ENCODE measurements around the gene PSMD2. TPM values are rescaled to one million over a fixed set of nuclear protein-coding genes. Genes with fewer than 3 reads are reported as not detected.

The PSMD2 gene
- total RNA-seq, 1 donor from 2014 or later = 108 TPM

DNA sequence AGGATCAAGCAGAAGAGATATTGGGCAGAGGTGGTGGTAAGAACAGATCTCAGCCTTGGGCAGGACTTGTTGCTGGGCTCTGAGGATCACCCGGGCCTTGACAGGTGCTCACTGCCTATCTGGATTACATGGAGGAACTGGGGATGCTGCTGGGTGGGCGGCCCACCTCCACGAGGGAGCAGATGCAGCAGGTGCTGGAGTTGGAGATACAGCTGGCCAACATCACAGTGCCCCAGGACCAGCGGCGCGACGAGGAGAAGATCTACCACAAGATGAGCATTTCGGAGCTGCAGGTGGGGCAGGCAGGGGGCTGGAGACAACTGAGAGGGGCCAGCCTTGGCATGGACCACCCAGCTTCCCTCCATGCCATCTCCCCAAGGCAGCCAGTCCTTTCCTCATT is 15.4 kb upstream of the PSMD2 start:
- Histone ChIP-seq H3K27ac (no peak overlapping the region), H3K27me3 (no peaks in the 10 kb centered on the region), H3K9me3 (no peaks in the 10 kb centered on the region), H3K4me3 (no peak overlapping the region), H3K36me3 (no peaks in the 10 kb centered on the region), H3K4me1 (no peaks in the 10 kb centered on the region)
- TF ChIP-seq POLR2A (IDR thresholded peaks at IDR 0.05) (no peak), POLR2AphosphoS5 (IDR thresholded peaks at IDR 0.05; ENCODE audit: insufficient read depth in 1 of 2, low read depth in 1 of 2) (no peak)
- TF ChIP-seq, protein P1, sequence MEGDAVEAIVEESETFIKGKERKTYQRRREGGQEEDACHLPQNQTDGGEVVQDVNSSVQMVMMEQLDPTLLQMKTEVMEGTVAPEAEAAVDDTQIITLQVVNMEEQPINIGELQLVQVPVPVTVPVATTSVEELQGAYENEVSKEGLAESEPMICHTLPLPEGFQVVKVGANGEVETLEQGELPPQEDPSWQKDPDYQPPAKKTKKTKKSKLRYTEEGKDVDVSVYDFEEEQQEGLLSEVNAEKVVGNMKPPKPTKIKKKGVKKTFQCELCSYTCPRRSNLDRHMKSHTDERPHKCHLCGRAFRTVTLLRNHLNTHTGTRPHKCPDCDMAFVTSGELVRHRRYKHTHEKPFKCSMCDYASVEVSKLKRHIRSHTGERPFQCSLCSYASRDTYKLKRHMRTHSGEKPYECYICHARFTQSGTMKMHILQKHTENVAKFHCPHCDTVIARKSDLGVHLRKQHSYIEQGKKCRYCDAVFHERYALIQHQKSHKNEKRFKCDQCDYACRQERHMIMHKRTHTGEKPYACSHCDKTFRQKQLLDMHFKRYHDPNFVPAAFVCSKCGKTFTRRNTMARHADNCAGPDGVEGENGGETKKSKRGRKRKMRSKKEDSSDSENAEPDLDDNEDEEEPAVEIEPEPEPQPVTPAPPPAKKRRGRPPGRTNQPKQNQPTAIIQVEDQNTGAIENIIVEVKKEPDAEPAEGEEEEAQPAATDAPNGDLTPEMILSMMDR (IDR thresholded peaks at IDR 0.05) = no peak
- intact Hi-C loops (cut with DNase I) = loop anchor here (10.0 kb wide), 1 partner anchor 231 kb away; no protein-coding TSS in a partner anchor
- DNase-seq (ENCODE audit: extremely low spot score in 2 of 2) = no peak

- DNase-seq (ENCODE audit: extremely low spot score in 2 of 2) = no peak
- TF ChIP-seq, protein P1 (IDR thresholded peaks at IDR 0.05) = no peak
- TF ChIP-seq POLR2AphosphoS5 (IDR thresholded peaks at IDR 0.05; ENCODE audit: insufficient read depth in 1 of 2, low read depth in 1 of 2) = no peak
- no peak for TF ChIP-seq POLR2A (IDR thresholded peaks at IDR 0.05)
These were observed 14.3 kb upstream of the PSMD2 start for GRCh38 chr3:184284696-184285095.

GRCh38 chr3:184289426-184289938 is 9.6 kb upstream of the PSMD2 start:
- no peaks in the 10 kb centered on the region for H3K36me3 ChIP-seq
- no peaks in the 10 kb centered on the region for H3K4me1 ChIP-seq
- intact Hi-C loops (cut with DNase I) = loop anchor here (10.0 kb wide), 1 partner anchor 225 kb away; no protein-coding TSS in a partner anchor
- DNase-seq (ENCODE audit: extremely low spot score in 2 of 2) = no peak
- no peak overlapping the region for H3K4me3 ChIP-seq
- no peak overlapping the region for H3K27ac ChIP-seq
- no peaks in the 10 kb centered on the region for H3K9me3 ChIP-seq
- H3K27me3 ChIP-seq = no peaks in the 10 kb centered on the region
- no peak for TF ChIP-seq POLR2A (IDR thresholded peaks at IDR 0.05)
- TF ChIP-seq, protein P1 (IDR thresholded peaks at IDR 0.05) = peak in 1 of 3 experiments; percentile 23

More at GRCh38 chr3:184284696-184285095, 14.3 kb upstream of the PSMD2 start:
- Histone ChIP-seq H3K4me1 (no peaks in the 10 kb centered on the region), H3K27me3 (no peaks in the 10 kb centered on the region), H3K27ac (no peak overlapping the region), H3K9me3 (no peaks in the 10 kb centered on the region), H3K4me3 (no peak overlapping the region), H3K36me3 (no peaks in the 10 kb centered on the region)
- intact Hi-C loops (cut with DNase I) = loop anchor here (10.0 kb wide), 1 partner anchor 230 kb away; no protein-coding TSS in a partner anchor

GRCh38 chr3:184290331-184290730 is 8.7 kb upstream of the PSMD2 start:
- TF ChIP-seq, protein P1 (IDR thresholded peaks at IDR 0.05) = no peak
- TF ChIP-seq POLR2A (IDR thresholded peaks at IDR 0.05) (no peak), POLR2AphosphoS5 (IDR thresholded peaks at IDR 0.05; ENCODE audit: insufficient read depth in 1 of 2, low read depth in 1 of 2) (no peak)
- H3K4me3 ChIP-seq = no peak overlapping the region
- no peak overlapping the region for H3K27ac ChIP-seq
- no peaks in the 10 kb centered on the region for H3K27me3 ChIP-seq
- H3K9me3 ChIP-seq = no peaks in the 10 kb centered on the region
- DNase-seq (ENCODE audit: extremely low spot score in 2 of 2) = no peak
- intact Hi-C loops (cut with DNase I) = no loop called here
- H3K36me3 ChIP-seq = no peaks in the 10 kb centered on the region
- H3K4me1 ChIP-seq = no peaks in the 10 kb centered on the region

DNA sequence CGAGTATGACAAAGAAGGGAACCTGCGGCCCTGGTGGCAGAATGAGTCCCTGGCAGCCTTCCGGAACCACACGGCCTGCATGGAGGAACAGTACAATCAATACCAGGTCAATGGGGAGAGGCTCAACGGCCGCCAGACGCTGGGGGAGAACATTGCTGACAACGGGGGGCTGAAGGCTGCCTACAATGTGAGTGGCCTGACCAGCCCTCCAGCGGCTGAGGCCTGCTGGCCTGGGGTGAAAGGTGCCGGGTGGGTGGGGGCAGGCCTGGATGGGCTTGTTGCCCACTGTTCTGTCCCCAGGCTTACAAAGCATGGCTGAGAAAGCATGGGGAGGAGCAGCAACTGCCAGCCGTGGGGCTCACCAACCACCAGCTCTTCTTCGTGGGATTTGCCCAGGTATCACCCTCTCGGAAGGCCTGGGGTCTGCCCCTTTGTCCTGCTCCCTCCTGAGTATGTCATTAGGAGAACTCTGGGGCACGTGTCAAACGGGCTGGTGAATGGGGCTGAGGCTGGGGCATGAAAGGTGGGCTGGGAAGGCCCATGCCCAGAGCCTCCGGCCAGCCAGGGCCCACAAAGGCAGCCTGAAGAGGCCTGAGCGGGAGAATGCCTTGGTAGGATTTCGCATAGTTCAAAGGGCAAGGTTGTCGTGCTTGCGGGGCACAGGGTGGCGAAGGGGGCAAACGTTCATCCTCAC is 7.8 kb upstream of the PSMD2 start:
- H3K4me1 ChIP-seq = no peaks in the 10 kb centered on the region
- no peak overlapping the region for H3K27ac ChIP-seq
- TF ChIP-seq, protein P1 (IDR thresholded peaks at IDR 0.05) = no peak
- TF ChIP-seq POLR2AphosphoS5 (IDR thresholded peaks at IDR 0.05; ENCODE audit: insufficient read depth in 1 of 2, low read depth in 1 of 2) (no peak), POLR2A (IDR thresholded peaks at IDR 0.05) (no peak)
- intact Hi-C loops (cut with DNase I) = no loop called here
- H3K36me3 ChIP-seq = no peaks in the 10 kb centered on the region
- no peaks in the 10 kb centered on the region for H3K27me3 ChIP-seq
- no peak for DNase-seq (ENCODE audit: extremely low spot score in 2 of 2)
- no peaks in the 10 kb centered on the region for H3K9me3 ChIP-seq
- no peak overlapping the region for H3K4me3 ChIP-seq

Data from vagina (tissue), 2 donors.